NOMO-1 (cell line): Measurements from ENCODE around the gene LRRC74B.
"Not testable (repeated sequence)": the region's sequence is repeated elsewhere in the genome, so short reads cannot be mapped to it uniquely, and the experiment has no call there.

ENCODE experiments used
- DNase-seq, 2 experiments: peaks; one replicate each; lab custom pipeline; 2025; ENCODE audit not compliant: unreplicated experiment in 2 of 2; lab: John Stamatoyannopoulos, UW

The LRRC74B gene

GRCh38 chr22:21030621-21031544 lies 14.9 kb upstream of the LRRC74B start:
- DNase-seq: no peak

- no peak for DNase-seq
Measured at GRCh38 chr22:21031545-21032036, 14.2 kb upstream of the LRRC74B start.

GRCh38 chr22:21032037-21032867 lies 13.5 kb upstream of the LRRC74B start, which contains the start of gene SLC7A4:
TSS of gene SLC7A4 (minus strand) at chr22:21032561. CDS start at chr22:21031812, 749 bp downstream.
- DNase-seq: no peak

- DNase-seq: no peak
Measured at GRCh38 chr22:21032868-21033688, 12.7 kb upstream of the LRRC74B start.

GRCh38 chr22:21033895-21034294 lies 11.9 kb upstream of the LRRC74B start:
- DNase-seq: no peak

GRCh38 chr22:21034989-21035388 lies 10.8 kb upstream of the LRRC74B start:
- DNase-seq: no peak

- DNase-seq: no peak
Measured at GRCh38 chr22:21038405-21038804, 7.3 kb upstream of the LRRC74B start.

- DNase-seq: not testable (repeated sequence)
Measured at GRCh38 chr22:21039158-21039557, 6.6 kb upstream of the LRRC74B start.

GRCh38 chr22:21041937-21042336 lies 3.8 kb upstream of the LRRC74B start:
- no peak for DNase-seq

GRCh38 chr22:21042978-21043859 lies 2.5 kb upstream of the LRRC74B start:
- no peak for DNase-seq

- no peak for DNase-seq
Measured at GRCh38 chr22:21043860-21044535, 1.7 kb upstream of the LRRC74B start.

GRCh38 chr22:21044931-21045584 lies 688 bp upstream of the LRRC74B start:
- DNase-seq: no peak

- no peak for DNase-seq
Measured at GRCh38 chr22:21047035-21047661, 1.4 kb downstream of the LRRC74B start.

- no peak for DNase-seq
Measured at GRCh38 chr22:21047730-21048129, 2.0 kb downstream of the LRRC74B start.

- DNase-seq: not testable (repeated sequence)
Measured at GRCh38 chr22:21048448-21048847, 2.7 kb downstream of the LRRC74B start.

GRCh38 chr22:21048965-21049364 lies 3.2 kb downstream of the LRRC74B start:
- not testable (repeated sequence) for DNase-seq

GRCh38 chr22:21051145-21051830 lies 5.5 kb downstream of the LRRC74B start:
- no peak for DNase-seq
